Measurements from ENCODE around the gene SCG5.

DNA sequence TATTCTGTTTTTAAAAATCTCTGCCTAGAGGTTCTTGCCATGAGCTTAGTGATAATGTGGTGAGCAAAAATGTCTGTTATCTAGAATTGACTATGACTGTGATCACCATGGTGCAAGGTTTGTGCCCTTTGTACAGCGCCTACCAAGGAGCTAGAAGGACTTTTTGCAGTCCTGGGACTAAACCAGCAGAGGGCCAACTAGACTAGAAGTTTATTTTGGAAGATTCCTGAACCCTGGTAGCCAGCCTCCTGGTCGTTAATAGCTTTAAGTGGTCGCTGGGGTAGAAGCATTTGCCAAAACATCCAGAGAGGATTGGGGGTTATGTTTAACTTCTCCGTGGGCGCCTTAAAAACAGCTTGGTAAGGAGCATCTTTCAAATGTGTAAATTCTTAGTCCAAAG is 7.8 kb downstream of the SCG5 start:
- no peak for TF ChIP-seq CTCF (IDR thresholded peaks at IDR 0.05)
- TF ChIP-seq POLR2A (IDR thresholded peaks at IDR 0.05) = no peak
- TF ChIP-seq POLR2AphosphoS5 (IDR thresholded peaks at IDR 0.05) = no peak

Measured in gastroesophageal sphincter (tissue), 3 donors.